SU-DHL-6 (cell line): ENCODE results near the gene AIFM1.

Source experiments
- H2AFZ ChIP-seq: fragments of 200-600 bp; sonication (generic); 2 replicates; pipeline ENCODE4 v1.6.1; 2014; ENCODE audit warnings: low read depth, mild to moderate bottlenecking, moderate library complexity, mixed read lengths, antibody characterized with exemption, low read length; ENCODE audit not compliant: severe bottlenecking
- H3F3A ChIP-seq: fragments of 200-600 bp; shearing (Covaris generic); 2 replicates; pipeline ENCODE4 v1.6.0; 2016; ENCODE audit warnings: antibody characterized with exemption, mild to moderate bottlenecking; ENCODE audit not compliant: insufficient read depth
- H3K27ac ChIP-seq: fragments of 200-600 bp; sonication (generic); 2 replicates; pipeline ENCODE4 v1.5.1; 2016; ENCODE audit warnings: low read depth, mild to moderate bottlenecking, low read length, moderate library complexity, mixed read lengths
- H3K27me3 ChIP-seq: fragments of 200-600 bp; sonication (generic), shearing (Covaris generic); 2 replicates; pipeline ENCODE4 v1.6.0; 2014; ENCODE audit warnings: mild to moderate bottlenecking, low read length
- H3K36me3 ChIP-seq: fragments of 200-600 bp; sonication (generic); 2 replicates; pipeline ENCODE4 v1.6.1; 2014; ENCODE audit warnings: mild to moderate bottlenecking, low read length, mixed read lengths
- H3K4me2 ChIP-seq: fragments of 300-600, 200-600 bp; shearing (Covaris generic), sonication (generic); 2 replicates; pipeline ENCODE4 v1.6.0; 2014; ENCODE audit warnings: low read length, low read depth, mild to moderate bottlenecking; ENCODE audit not compliant: poor library complexity, severe bottlenecking
- H3K4me3 ChIP-seq: fragments of 200-600 bp; sonication (generic); 2 replicates; pipeline ENCODE4 v1.5.1; 2014; ENCODE audit warnings: antibody characterized with exemption, low read length, mild to moderate bottlenecking, mixed read lengths; ENCODE audit not compliant: insufficient read depth, poor library complexity, severe bottlenecking
- H3K79me2 ChIP-seq: fragments of 200-600 bp; sonication (generic); 2 replicates; pipeline ENCODE4 v1.6.1; 2014; ENCODE audit warnings: mild to moderate bottlenecking, low read length, moderate library complexity; ENCODE audit not compliant: insufficient read depth
- H3K9ac ChIP-seq: fragments of 200-600 bp; sonication (generic); 2 replicates; pipeline ENCODE4 v1.7.0; 2014; ENCODE audit warnings: mild to moderate bottlenecking, low read length
- H3K9me2 ChIP-seq: fragments of 200-600 bp; sonication (generic); replicated peaks from 2 replicates; pipeline ENCODE4 v1.6.1; 2014; ENCODE audit warnings: low read length; ENCODE audit not compliant: insufficient read depth
- H3K9me3 ChIP-seq: fragments of 200-600 bp; sonication (generic); 2 replicates; pipeline ENCODE4 v1.6.1; 2014; ENCODE audit warnings: low read length, mixed read lengths; ENCODE audit not compliant: insufficient read depth
- H4K20me1 ChIP-seq: fragments of 200-600 bp; sonication (generic); 2 replicates; pipeline ENCODE4 v1.6.1; 2014; ENCODE audit warnings: low read depth, mild to moderate bottlenecking, antibody characterized with exemption, low read length, moderate library complexity, mixed read lengths
- EZH2phosphoT487 ChIP-seq: fragments of 200-600 bp; sonication (generic), shearing (Covaris generic); conservative IDR thresholded peaks from 2 replicates; pipeline ENCODE4 v1.6.1; 2018; ENCODE audit warnings: mild to moderate bottlenecking, antibody characterized with exemption, low read length, moderate library complexity, mixed read lengths
- TF ChIP-seq, protein P1 (sequence below): fragments of 200-600 bp; sonication (generic); IDR thresholded peaks from one replicate; pipeline ENCODE4 v1.5.1; 2017; ENCODE audit warnings: antibody characterized with exemption, mild to moderate bottlenecking, low read length, moderate library complexity; ENCODE audit not compliant: insufficient read depth, poor library complexity, severe bottlenecking

AIFM1 gene

DNA sequence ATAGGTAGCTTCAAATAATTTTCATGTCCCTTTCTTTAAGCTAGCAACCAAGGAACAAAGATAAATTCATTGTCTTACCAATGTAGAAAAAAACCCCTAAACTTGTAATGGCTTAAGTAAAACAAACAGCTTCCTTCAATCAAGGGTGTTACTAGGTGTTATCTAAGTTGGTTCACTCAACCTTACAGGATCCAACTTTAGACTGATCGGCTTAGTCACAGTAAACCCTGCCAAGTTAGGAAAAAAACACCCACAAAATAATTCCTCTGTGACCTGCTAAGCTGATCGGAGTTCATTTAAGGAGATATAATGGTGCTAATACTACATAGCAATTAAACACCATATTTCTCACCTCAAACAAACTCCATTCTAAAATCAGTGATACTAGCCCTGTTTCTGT is 10.1 kb downstream of the AIFM1 start:
- Histone ChIP-seq H4K20me1 (no peaks in the 10 kb centered on the region), H3K27me3 (no peaks in the 10 kb centered on the region), H3K36me3 (no peaks in the 10 kb centered on the region), H3K9me3 (no peaks in the 10 kb centered on the region), H3K4me3 (no peak overlapping the region), H3K9ac (no peak overlapping the region), H3K79me2 (peaks cover 16% of the 10 kb centered on the region; the same call in 1 of the 2 replicates), H3K27ac (no peak overlapping the region), H3F3A (no peaks in the 10 kb centered on the region), H3K9me2 (no peaks in the 10 kb centered on the region), H3K4me2 (no peak overlapping the region), H2AFZ (no peak overlapping the region)
- TF ChIP-seq EZH2phosphoT487: no peak
- TF ChIP-seq, protein P1, sequence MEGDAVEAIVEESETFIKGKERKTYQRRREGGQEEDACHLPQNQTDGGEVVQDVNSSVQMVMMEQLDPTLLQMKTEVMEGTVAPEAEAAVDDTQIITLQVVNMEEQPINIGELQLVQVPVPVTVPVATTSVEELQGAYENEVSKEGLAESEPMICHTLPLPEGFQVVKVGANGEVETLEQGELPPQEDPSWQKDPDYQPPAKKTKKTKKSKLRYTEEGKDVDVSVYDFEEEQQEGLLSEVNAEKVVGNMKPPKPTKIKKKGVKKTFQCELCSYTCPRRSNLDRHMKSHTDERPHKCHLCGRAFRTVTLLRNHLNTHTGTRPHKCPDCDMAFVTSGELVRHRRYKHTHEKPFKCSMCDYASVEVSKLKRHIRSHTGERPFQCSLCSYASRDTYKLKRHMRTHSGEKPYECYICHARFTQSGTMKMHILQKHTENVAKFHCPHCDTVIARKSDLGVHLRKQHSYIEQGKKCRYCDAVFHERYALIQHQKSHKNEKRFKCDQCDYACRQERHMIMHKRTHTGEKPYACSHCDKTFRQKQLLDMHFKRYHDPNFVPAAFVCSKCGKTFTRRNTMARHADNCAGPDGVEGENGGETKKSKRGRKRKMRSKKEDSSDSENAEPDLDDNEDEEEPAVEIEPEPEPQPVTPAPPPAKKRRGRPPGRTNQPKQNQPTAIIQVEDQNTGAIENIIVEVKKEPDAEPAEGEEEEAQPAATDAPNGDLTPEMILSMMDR: no peak

DNA sequence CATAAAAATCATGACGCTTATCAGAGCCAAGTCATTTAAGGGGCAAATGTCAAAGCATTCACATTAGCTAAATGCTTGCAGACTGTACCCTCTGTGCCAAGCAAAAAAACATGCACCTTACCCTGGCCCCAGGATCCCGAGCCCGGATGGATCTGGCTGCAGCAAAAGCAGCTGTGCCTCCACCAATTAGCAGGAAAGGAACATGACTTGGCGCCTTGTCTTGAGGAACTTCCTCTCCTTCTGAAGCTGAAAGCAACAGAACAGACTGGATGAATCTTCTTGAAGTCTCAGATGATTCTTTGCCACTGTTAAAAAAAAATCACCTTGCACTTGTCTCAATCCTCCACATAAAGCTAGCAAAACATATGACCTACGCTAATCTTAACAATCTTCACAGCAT is 18.0 kb downstream of the AIFM1 start:
- no peak overlapping the region for H3K9ac ChIP-seq
- no peak overlapping the region for H3K4me3 ChIP-seq
- no peaks in the 10 kb centered on the region for H3K9me3 ChIP-seq
- TF ChIP-seq, protein P1: no peak
- no peak for TF ChIP-seq EZH2phosphoT487
- H2AFZ ChIP-seq: no peak overlapping the region
- no peaks in the 10 kb centered on the region for H4K20me1 ChIP-seq
- peaks cover 2% of the 10 kb centered on the region; the same call in 1 of the 2 replicates for H3K36me3 ChIP-seq
- H3K27ac ChIP-seq: no peak overlapping the region
- no peak overlapping the region for H3K4me2 ChIP-seq
- no peaks in the 10 kb centered on the region for H3K79me2 ChIP-seq
- H3K27me3 ChIP-seq: no peaks in the 10 kb centered on the region
- no peaks in the 10 kb centered on the region for H3K9me2 ChIP-seq
- H3F3A ChIP-seq: no peaks in the 10 kb centered on the region

DNA sequence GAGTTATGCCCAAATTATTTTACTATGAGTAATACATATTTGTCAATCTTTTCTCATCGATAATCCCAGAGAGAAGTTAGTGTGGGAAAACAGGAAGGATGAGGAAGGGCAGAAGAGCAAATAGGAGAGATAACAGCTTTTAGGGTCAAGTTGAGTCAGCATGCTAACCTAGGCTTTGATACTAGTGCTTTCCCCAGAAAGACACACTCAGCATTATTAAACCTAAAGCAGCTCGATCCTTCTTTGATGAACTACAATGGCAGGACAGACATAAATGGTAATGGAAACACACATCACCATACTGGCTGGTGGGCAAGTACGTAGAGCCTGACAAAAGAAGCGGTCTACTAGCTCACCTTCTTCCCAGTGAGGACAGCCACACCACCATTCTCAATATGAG is 20.5 kb downstream of the AIFM1 start:
- Histone ChIP-seq H2AFZ (no peak overlapping the region), H3K27me3 (no peaks in the 10 kb centered on the region), H3K79me2 (no peaks in the 10 kb centered on the region), H3K9me3 (no peaks in the 10 kb centered on the region), H3F3A (no peaks in the 10 kb centered on the region), H3K36me3 (peaks cover 2% of the 10 kb centered on the region; the same call in 1 of the 2 replicates), H3K4me2 (no peak overlapping the region), H4K20me1 (no peaks in the 10 kb centered on the region), H3K9me2 (no peaks in the 10 kb centered on the region), H3K27ac (no peak overlapping the region), H3K9ac (no peak overlapping the region), H3K4me3 (no peak overlapping the region)
- TF ChIP-seq EZH2phosphoT487: no peak
- TF ChIP-seq, protein P1: no peak

DNA sequence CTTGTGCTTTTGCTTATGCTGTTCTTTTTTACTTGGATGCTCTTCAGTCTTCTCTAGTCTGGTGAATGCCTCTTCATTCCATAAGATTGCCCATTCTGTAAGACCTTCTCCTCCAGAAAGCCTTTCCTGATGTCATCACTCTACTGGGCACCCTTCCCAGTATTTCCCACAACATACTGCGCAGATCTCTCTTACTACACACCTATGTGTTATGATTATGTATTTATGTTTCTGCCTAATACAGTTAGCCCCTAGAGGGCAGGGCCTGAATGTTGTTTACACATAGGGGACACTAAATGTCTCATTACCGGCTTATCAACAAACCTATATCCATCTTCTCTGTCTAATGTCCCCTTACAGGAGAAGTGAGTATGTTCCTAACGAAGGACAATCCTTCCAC is 21.1 kb downstream of the AIFM1 start:
- Histone ChIP-seq H4K20me1 (no peaks in the 10 kb centered on the region), H3K4me2 (no peak overlapping the region), H3K79me2 (no peaks in the 10 kb centered on the region), H3F3A (no peaks in the 10 kb centered on the region), H3K4me3 (no peak overlapping the region), H3K36me3 (peaks cover 2% of the 10 kb centered on the region; the same call in 1 of the 2 replicates), H2AFZ (no peak overlapping the region), H3K27me3 (no peaks in the 10 kb centered on the region), H3K27ac (no peak overlapping the region), H3K9me2 (no peaks in the 10 kb centered on the region), H3K9ac (no peak overlapping the region), H3K9me3 (no peaks in the 10 kb centered on the region)
- TF ChIP-seq, protein P1: no peak
- TF ChIP-seq EZH2phosphoT487: no peak
